T-helper 22 cell (primary cell): ENCODE results near the gene SPECC1.
"Not testable (repeated sequence)": the region's sequence is repeated elsewhere in the genome, so short reads cannot be mapped to it uniquely, and the experiment has no call there.

Source experiments
- DNase-seq: peaks from one replicate; pipeline ENCODE4 v3.0.0-alpha.2; 2020; ENCODE audit warnings: low read depth

The SPECC1 gene

GRCh38 chr17:20071824-20072691 lies 62.9 kb downstream of the SPECC1 start:
- DNase-seq, result no peak

GRCh38 chr17:20072692-20072992 lies 63.5 kb downstream of the SPECC1 start:
- DNase-seq, result no peak

DNA sequence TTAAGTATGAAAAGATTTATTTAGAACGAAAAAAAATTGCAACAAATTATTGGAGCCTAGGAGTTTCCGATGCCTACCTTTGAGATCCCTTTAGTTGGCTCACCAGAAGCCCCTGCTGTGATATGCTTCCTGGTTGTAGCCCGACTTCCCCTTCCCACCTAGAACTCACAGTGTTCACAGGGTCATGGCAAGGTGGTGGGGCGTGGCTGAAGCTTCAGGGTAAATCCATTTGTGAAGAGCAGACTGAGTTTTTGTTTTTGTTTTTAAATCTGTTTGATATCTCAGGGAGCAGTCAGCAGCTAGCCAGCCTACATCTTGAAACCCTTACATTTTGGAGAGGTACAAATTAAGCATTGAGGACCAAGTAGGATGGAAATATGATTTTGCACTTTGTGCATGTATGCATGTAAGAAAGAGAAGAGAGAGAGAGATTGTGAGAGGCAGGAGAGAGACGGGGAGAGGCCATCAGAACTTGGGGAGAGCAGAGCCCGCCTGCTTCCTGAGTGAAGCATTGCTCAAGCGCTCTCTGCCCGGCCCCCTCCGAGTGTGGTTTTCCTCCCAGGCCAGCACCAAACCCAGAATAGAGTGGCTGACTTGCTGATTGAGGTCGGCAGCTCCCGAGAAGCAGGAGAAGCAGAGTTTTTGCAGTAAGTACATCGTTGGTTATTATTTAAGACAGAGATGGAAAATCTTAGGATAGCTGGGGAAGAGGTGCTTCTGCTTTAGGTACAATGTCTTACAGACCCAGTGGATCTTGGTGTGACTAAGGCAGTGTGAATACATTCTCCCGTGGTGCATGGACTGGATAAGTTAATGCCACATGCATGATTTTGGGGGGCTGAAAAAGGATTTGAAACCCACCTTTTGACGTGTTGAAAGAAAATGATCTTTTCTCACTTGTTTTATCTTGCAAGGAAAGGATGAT lies 64.2 kb downstream of the SPECC1 start:
- DNase-seq, result no peak

GRCh38 chr17:20074001-20074400 lies 64.8 kb downstream of the SPECC1 start:
- no peak for DNase-seq

- DNase-seq, result no peak
Measured at GRCh38 chr17:20074489-20074888, 65.3 kb downstream of the SPECC1 start.

DNA sequence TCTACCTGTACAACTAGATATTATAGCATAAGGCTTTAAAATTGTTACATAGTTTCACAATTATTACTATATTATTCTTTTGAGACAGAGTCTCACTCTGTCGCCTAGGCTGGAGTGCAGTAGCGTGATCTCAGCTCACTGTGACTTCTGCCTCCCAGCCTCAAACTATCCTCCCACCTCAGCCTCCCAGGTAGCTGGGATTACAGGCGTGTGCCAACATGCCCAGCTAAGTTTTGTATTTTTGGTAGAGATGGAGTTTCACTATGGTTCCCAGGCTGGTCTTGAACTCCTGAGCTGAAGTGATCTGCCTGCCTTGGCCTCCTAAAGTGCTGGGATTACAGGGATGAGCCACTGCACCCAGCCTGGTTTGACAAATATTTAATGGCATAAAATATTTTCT lies 67.0 kb downstream of the SPECC1 start:
- DNase-seq, result not testable (repeated sequence)

GRCh38 chr17:20077978-20078685 lies 69.0 kb downstream of the SPECC1 start:
- DNase-seq, result no peak

GRCh38 chr17:20080513-20080912 lies 71.4 kb downstream of the SPECC1 start:
- no peak for DNase-seq

GRCh38 chr17:20083156-20083859 lies 74.1 kb downstream of the SPECC1 start:
- DNase-seq, result no peak

GRCh38 chr17:20084621-20085282 lies 75.6 kb downstream of the SPECC1 start:
- no peak for DNase-seq

DNA sequence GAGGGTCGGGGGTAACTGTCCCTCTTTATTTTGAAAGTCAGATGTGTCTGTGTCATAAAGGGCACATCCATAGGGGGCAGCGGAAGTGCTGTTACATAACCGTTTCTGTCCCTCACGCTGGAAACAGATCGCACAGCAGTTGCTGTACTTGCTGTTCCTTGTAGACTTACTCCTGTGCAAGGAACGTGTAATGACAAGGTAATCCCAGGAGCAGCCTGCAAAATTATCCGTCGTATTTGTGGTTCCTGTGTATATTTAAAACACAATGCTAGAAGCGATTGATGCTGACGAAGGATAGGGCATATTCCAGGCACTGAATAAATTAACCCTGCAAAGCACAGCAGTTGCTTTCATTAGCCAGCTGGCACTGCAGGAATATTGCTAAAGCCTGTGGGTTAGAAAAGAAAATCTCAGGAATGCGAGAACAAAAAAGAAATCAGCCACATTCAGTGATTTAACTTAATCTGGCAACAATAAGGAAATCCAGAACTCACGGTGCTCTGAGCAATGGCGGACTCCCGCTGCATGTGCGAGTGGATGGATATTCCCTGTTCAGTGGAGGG lies 76.2 kb downstream of the SPECC1 start:
- no peak for DNase-seq

- DNase-seq, result no peak
Measured at GRCh38 chr17:20086416-20087076, 77.4 kb downstream of the SPECC1 start.

DNA sequence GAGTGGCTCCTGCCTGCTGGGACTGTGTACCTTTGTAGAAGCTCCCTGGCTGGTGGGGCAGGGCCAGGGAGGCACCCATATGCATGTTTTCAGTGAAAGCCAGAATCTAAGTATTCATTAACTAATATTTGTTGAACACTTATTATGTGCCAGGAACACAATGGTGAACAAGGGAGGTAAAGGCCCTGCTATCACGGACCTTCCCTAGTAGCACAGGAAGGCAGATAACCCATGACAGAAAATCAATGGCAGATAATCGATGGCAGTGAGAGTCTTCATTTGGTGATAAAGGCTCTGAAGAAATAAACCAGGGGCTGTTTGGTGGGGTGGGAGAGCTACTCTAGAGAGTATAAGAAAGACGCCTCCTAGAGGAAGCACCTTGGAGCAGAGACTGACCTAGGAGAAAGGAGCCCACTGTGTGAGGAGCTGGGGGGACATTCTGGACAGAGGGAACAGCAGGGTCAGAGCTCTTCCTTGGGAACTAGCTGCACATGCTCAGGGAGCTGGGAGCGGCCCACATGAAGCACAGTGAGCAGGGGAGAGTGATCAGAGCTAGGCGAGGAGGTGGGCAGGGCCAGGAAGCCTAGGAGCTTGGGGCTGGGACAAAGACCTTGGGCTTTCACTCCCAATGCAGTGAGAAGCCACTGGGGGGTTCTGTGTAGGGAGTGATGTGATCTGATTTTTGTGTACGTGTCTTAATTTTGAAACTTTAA lies 78.5 kb downstream of the SPECC1 start:
- DNase-seq, result no peak

DNA sequence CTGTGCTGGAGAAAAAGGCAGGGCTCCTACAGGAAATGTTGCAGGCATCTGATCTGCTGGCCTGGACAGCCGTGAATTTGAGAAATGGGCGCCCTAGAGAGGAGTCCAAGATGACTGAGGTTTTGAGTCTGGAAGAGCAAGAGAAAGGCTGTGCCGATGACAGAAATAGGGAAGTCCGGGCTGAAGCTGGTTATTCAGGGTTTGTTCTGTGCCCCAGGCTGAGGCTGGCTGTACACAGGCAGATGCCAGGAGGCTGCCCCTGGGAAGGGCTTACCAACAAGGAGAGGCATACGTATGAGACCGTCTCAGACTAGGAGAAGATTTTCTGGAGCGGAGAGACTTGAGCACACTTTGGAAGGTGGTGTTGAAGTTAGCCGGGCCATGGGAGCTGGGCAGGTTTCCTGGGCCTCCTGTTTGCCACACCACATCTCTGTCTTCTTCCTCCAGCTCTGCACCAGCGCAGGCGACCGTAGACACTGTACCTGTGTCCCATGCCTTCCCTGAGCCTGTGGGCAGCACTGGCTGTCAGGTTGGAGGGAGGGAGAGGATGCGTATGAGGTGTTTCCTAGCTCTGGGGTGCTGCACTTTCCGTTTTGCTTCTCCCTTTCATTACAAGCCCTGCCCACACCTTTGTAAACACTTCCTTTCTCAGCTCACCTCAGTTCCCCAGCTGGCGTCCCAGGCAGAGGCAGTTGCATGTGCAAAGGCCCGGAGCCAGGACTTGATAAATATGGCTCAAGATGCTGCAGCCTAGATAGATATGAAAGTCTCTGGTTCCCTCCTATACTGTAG lies 80.8 kb downstream of the SPECC1 start:
- no peak for DNase-seq

DNA sequence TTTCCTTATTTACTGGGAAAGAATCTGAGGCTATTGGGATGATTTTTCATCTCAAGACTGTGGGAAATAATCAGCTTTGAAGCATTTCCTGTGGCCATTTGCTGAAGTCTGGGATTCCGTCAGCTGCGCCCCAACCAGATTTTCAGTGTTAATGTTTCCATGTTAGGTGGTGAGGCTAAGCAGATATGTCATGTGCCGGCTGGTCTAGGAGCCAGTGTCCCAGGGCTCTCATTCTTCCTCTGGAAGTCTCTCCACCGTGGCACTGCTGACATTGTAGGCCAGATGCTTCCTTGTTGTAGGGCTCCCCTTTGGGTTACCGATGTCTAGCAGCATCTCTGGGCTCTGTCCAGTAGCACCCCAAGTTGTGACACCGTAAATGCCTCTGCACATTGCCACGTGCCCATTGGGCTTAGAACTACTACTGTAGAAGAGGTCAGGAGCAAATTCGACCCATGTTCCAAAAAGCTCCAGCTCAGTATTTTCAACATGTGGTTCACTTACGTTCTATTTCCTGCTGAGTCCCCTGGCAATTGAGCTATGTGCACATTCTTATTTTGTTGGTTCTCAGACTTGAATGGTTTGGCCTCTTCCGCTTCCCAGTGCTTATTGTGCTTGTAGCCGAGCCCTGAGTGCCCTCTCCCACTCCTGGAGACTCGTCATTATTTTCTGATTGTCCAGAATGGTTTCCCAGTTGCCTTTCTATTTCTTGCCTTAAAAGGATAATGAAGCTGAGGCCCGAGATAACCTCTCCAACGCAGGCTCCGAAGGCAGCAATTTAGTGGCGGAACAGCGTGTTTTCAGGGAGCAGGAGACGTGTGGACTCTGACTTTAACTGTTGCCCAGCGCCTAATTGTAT lies 82.2 kb downstream of the SPECC1 start:
- no peak for DNase-seq

DNA sequence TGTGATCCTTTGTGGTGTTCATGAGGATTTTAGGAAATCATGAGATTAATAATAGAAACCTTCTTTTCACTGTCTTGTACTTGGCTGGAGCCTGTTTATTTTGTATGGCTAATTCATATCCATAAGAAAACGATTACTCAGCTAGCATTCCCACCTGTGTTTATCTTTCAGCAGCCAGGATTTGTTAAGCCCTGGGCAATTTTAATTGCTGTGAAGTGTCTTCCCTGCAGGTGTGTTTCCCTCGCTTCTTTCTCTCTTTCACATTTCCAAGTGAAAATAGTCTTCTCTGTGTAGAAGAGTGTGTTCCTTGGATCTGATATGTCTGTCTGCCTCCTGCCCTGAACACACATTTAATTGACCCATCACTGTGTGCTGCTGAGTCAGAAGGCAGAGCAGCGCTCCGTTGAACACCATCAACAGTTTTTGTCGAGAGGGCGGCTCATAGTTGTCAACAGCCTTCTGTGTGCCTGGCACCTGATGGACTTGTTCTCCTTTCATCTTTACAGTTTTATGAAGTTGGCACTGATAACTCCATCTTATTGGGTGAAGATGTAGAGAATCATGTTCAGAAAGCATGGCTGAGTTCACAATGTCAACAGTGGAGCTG lies 83.2 kb downstream of the SPECC1 start:
- DNase-seq, result no peak

DNA sequence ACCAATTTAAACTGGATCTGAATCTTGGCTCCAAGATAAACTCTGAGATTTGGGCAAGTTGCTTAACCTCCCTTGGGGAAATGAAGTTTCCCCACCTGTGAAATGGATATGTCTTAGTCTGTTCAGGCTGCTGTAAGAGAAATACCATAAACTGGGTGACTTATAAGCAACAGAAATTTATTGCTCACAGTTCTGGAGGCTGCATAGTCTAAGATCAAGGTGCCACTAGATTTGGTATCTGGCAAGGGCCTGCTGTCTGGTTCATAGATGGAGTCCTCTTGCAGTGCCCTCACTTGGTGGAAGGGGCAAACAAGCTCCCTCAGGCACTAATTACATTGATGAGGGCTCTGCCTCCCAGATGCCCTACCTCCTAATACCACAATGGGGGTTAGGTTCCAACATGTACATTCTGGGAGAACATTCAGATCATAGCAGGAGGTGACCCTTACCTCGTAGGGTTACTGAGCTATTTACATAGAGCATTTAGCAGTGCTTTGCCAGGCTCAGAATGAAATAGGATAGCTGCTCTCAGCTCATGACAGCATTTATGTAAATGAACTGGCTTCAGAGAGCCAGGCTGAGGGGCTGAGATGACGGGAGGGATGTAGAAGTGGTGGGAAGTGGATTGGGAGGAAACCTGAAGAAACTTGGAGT lies 83.9 kb downstream of the SPECC1 start:
- DNase-seq, result no peak
